Neural progenitor cell (in vitro differentiated cells): ENCODE results near the gene SYNM.

Experiments
- CTCF ChIP-seq: fragments of 200-600 bp; sonication (generic); IDR thresholded peaks from 2 replicates; pipeline ENCODE4 v1.5.1; 2017; ENCODE audit warnings: antibody characterized with exemption, mild to moderate bottlenecking
- EZH2 ChIP-seq: fragments of 200-600 bp; sonication (generic); IDR thresholded peaks from 2 replicates; pipeline ENCODE4 v1.6.1; 2017; ENCODE audit warnings: antibody characterized with exemption, mild to moderate bottlenecking, moderate library complexity
- EZH2phosphoT487 ChIP-seq: fragments of 200-600 bp; sonication (generic); IDR thresholded peaks from 2 replicates; pipeline ENCODE4 v1.6.1; 2017; ENCODE audit warnings: antibody characterized with exemption

GRCh38 chr15:99139276-99139675 is 34.4 kb downstream of the SYNM start:
- TF ChIP-seq CTCF (no peak), EZH2phosphoT487 (no peak), EZH2 (no peak)
